HepG2 (cell line): ENCODE results near the gene MRPL20. TPM values are rescaled to one million over a fixed set of nuclear protein-coding genes. Genes with fewer than 3 reads are reported as not detected.

ENCODE experiments used
- DZIP1 ChIP-seq: sonication (generic); formaldehyde crosslinking; IDR thresholded peaks from 2 replicates; pipeline ENCODE4 v1.5.0; 2020; ENCODE audit warnings: mild to moderate bottlenecking, missing genetic modification reagents
- ELF4 ChIP-seq: sonication (generic); formaldehyde crosslinking; IDR thresholded peaks from 2 replicates; pipeline ENCODE4 v1.5.0; 2020; ENCODE audit warnings: missing genetic modification reagents, mild to moderate bottlenecking, moderate library complexity, borderline replicate concordance
- ELK4 ChIP-seq: sonication (generic); formaldehyde crosslinking; IDR thresholded peaks from 2 replicates; pipeline ENCODE4 v1.9.0; 2021; ENCODE audit warnings: missing genetic modification reagents, borderline replicate concordance
- FLYWCH1 ChIP-seq: sonication (generic); formaldehyde crosslinking; IDR thresholded peaks from 2 replicates; pipeline ENCODE4 v1.8.1; 2023; ENCODE audit warnings: mild to moderate bottlenecking, missing genetic modification reagents
- GABPB1 ChIP-seq: IDR thresholded peaks from 2 replicates; pipeline ENCODE4 v1.6.1; 2016; ENCODE audit warnings: mild to moderate bottlenecking, missing genetic modification reagents, moderate library complexity, missing compliant biosample characterization
- HIVEP1 ChIP-seq: sonication (generic); formaldehyde crosslinking; IDR thresholded peaks from 2 replicates; pipeline ENCODE4 v1.4.0; 2020; ENCODE audit warnings: mild to moderate bottlenecking, missing genetic modification reagents
- HNRNPL ChIP-seq: fragments of 200-400 bp; formaldehyde crosslinking; IDR thresholded peaks from 2 replicates; pipeline ENCODE4 v1.6.1; 2017; ENCODE audit warnings: mild to moderate bottlenecking, low read depth, low read length
- KDM2A ChIP-seq: sonication (generic); formaldehyde crosslinking; IDR thresholded peaks from 2 replicates; pipeline ENCODE4 v1.4.0; 2020; ENCODE audit warnings: low read depth, missing genetic modification reagents, borderline replicate concordance
- KDM6A ChIP-seq: IDR thresholded peaks from 2 replicates; pipeline ENCODE4 v1.6.1; 2016; ENCODE audit warnings: low read depth
- MEF2D ChIP-seq: sonication (generic); formaldehyde crosslinking; IDR thresholded peaks from 2 replicates; pipeline ENCODE4 v1.5.1; 2020; ENCODE audit warnings: mild to moderate bottlenecking, missing genetic modification reagents
- PATZ1 ChIP-seq: sonication (generic); formaldehyde crosslinking; IDR thresholded peaks from 2 replicates; pipeline ENCODE4 v1.4.0; 2020; ENCODE audit warnings: missing genetic modification reagents
- PLRG1 ChIP-seq: fragments of 450-650 bp; conservative IDR thresholded peaks from 2 replicates; pipeline ENCODE4 v1.6.1; 2016
- REXO4 ChIP-seq: sonication (generic); formaldehyde crosslinking; IDR thresholded peaks from 2 replicates; pipeline ENCODE4 v1.8.0; 2022; ENCODE audit warnings: missing genetic modification reagents, mild to moderate bottlenecking, borderline replicate concordance
- RFX5 ChIP-seq: IDR thresholded peaks from 2 replicates; pipeline ENCODE4 v1.6.1; 2011; ENCODE audit warnings: low read depth, low read length, improper control_type of control experiment
- SALL2 ChIP-seq: sonication (generic); formaldehyde crosslinking; IDR thresholded peaks from 2 replicates; pipeline ENCODE4 v1.8.1; 2023; ENCODE audit warnings: mild to moderate bottlenecking, missing genetic modification reagents, inconsistent platforms
- SNAI1 ChIP-seq: sonication (generic); formaldehyde crosslinking; IDR thresholded peaks from 2 replicates; pipeline ENCODE4 v1.5.0; 2020; ENCODE audit warnings: mild to moderate bottlenecking, missing genetic modification reagents, borderline replicate concordance
- YEATS2 ChIP-seq: sonication (generic); formaldehyde crosslinking; IDR thresholded peaks from 2 replicates; pipeline ENCODE4 v1.4.0; 2020; ENCODE audit warnings: missing genetic modification reagents, borderline replicate concordance
- ZBTB26 ChIP-seq: IDR thresholded peaks from 2 replicates; pipeline ENCODE4 v1.6.1; 2016; ENCODE audit warnings: missing compliant biosample characterization, missing genetic modification reagents, borderline replicate concordance
- ZNF136 ChIP-seq: sonication (generic); formaldehyde crosslinking; IDR thresholded peaks from 2 replicates; pipeline ENCODE4 v1.8.1; 2022; ENCODE audit warnings: low read depth, mild to moderate bottlenecking, moderate library complexity, missing genetic modification reagents
- ZNF33B ChIP-seq: sonication (generic); formaldehyde crosslinking; IDR thresholded peaks from 2 replicates; pipeline ENCODE4 v1.5.1; 2020; ENCODE audit warnings: mild to moderate bottlenecking, missing genetic modification reagents
- ZNF615 ChIP-seq: sonication (generic); formaldehyde crosslinking; IDR thresholded peaks from 2 replicates; pipeline ENCODE4 v1.5.0; 2020; ENCODE audit warnings: mild to moderate bottlenecking, missing genetic modification reagents, borderline replicate concordance
- ZNF777 ChIP-seq: sonication (generic); formaldehyde crosslinking; IDR thresholded peaks from 2 replicates; pipeline ENCODE4 v1.4.0; 2020; ENCODE audit warnings: missing genetic modification reagents
- ZNF788 ChIP-seq: sonication (generic); formaldehyde crosslinking; IDR thresholded peaks from 2 replicates; pipeline ENCODE4 v1.5.0; 2020; ENCODE audit warnings: mild to moderate bottlenecking, missing genetic modification reagents, borderline replicate concordance
- polyA plus RNA-seq, 8 experiments: library from polyadenylated mRNA; depleted of rRNA in 3 of 8; stranded (reverse) in 7 of 8; unstranded in 1 of 8; fragments of >200 nt; fragmentation: Illumina TruSeq in 4 of 8; extraction: Trizol in 4 of 8; gene quantifications; 2 replicates each; pipeline versions ENCODE4 v1.2.1 to v1.2.3, GENCODE V29; 2011 to 2016; ENCODE audit warnings: low read depth in 4 of 8, missing spikeins in 1 of 8, mixed read lengths in 1 of 8; ENCODE audit not compliant: insufficient read depth in 1 of 8
- total RNA-seq, 5 experiments: library from RNA; depleted of rRNA; stranded (reverse); fragments of >200 nt; fragmentation: Illumina TruSeq; extraction: Trizol; gene quantifications; 2 replicates each; pipeline ENCODE4 v1.2.3, GENCODE V29; 2016; ENCODE audit warnings: low read depth in 1 of 5

The MRPL20 gene
- total and polyA plus RNA-seq, 2 of the 13 experiments (the other 11 are each of a cell fraction or from before 2014, with no cell fraction given): 59.2 to 127 TPM

- TF ChIP-seq DZIP1 (CRISPR knock-in tag) (no peak), MEF2D (peak; percentile 3; the same call in 1 of the 2 replicates), KDM6A (CRISPR knock-in tag) (0 out of 2 replicates have a peak, but pooled peaks have one; percentile 34), RFX5 (no peak), ELF4 (CRISPR knock-in tag) (no peak), PLRG1 (no peak), ZNF33B (CRISPR knock-in tag) (no peak), SALL2 (CRISPR knock-in tag) (no peak), GABPB1 (CRISPR knock-in tag) (peak; percentile 87), SNAI1 (CRISPR knock-in tag) (0 out of 2 replicates have a peak, but pooled peaks have one; percentile 37), REXO4 (CRISPR knock-in tag) (0 out of 2 replicates have a peak, but pooled peaks have one; percentile 15), ZNF136 (CRISPR knock-in tag) (no peak), ELK4 (CRISPR knock-in tag) (no peak; the same call in 1 of the 2 replicates), FLYWCH1 (CRISPR knock-in tag) (no peak), HIVEP1 (peak; percentile 84; the same call in 1 of the 2 replicates), ZNF777 (CRISPR knock-in tag) (no peak), YEATS2 (CRISPR knock-in tag) (peak; percentile 48; the same call in 1 of the 2 replicates), ZNF615 (CRISPR knock-in tag) (no peak), KDM2A (CRISPR knock-in tag) (peak; percentile 72; the same call in 1 of the 2 replicates), ZBTB26 (CRISPR knock-in tag) (no peak), PATZ1 (CRISPR knock-in tag) (peak; percentile 96), ZNF788 (CRISPR knock-in tag) (peak; percentile 65; the same call in 1 of the 2 replicates), HNRNPL (peak; percentile 83)
Measured at GRCh38 chr1:1437904-1438376, 30.8 kb upstream of the MRPL20 start (continued).
